Lung (tissue), 12 donors: Measurements from ENCODE around the gene GZMH. TPM values are rescaled to one million over a fixed set of nuclear protein-coding genes. Genes with fewer than 3 reads are reported as not detected.
A peak's percentile ranks its signal among the peaks of the same experiment; 100 is the strongest.

Source experiments
- ATAC-seq: fragments of 200-7000 bp; cut with Tn5 transposase; one replicate; pipeline ENCODE4 v1.9.1; 2020; ENCODE audit warnings: moderate number of reproducible peaks; ENCODE audit not compliant: insufficient read depth, low FRiP score
- DNase-seq, 3 donors: peaks; one replicate each; pipeline ENCODE4 v3.0.0-alpha.2; 2013 to 2017
- H3K27ac ChIP-seq, 2 donors: one replicate each; pipeline ENCODE4 v1.5.1; 2013; ENCODE audit warnings: mild to moderate bottlenecking in 2 of 2, moderate library complexity in 2 of 2, control low read depth in 1 of 2, inconsistent platforms in 1 of 2, low read depth in 1 of 2, low read length in 1 of 2
- H3K27me3 ChIP-seq, 3 donors: one replicate each; pipeline ENCODE4 v1.5.1; 2013; ENCODE audit warnings: low read length in 2 of 3; ENCODE audit not compliant: control insufficient read depth in 3 of 3, insufficient read depth in 3 of 3
- H3K36me3 ChIP-seq, 4 donors: one replicate each; pipeline ENCODE4 v1.5.1; 2013; ENCODE audit warnings: low read length in 4 of 4, mild to moderate bottlenecking in 1 of 4, moderate library complexity in 1 of 4; ENCODE audit not compliant: control insufficient read depth in 4 of 4, insufficient read depth in 4 of 4
- H3K4me1 ChIP-seq, 5 donors: one replicate each; pipeline ENCODE4 v1.5.1; 2013; ENCODE audit warnings: low read length in 5 of 5, mild to moderate bottlenecking in 2 of 5, moderate library complexity in 1 of 5; ENCODE audit not compliant: control insufficient read depth in 5 of 5, insufficient read depth in 5 of 5
- H3K4me3 ChIP-seq: one replicate; pipeline ENCODE4 v1.5.1; 2013; ENCODE audit warnings: mild to moderate bottlenecking, control low read depth, moderate library complexity
- H3K9ac ChIP-seq, 2 donors: one replicate each; pipeline ENCODE4 v1.5.1; 2013; ENCODE audit warnings: low read length in 2 of 2, control low read depth in 1 of 2; ENCODE audit not compliant: insufficient read depth in 1 of 2
- H3K9me3 ChIP-seq, 4 donors: one replicate each; pipeline ENCODE4 v1.5.1; 2013; ENCODE audit warnings: low read length in 3 of 4, mild to moderate bottlenecking in 1 of 4, moderate library complexity in 1 of 4; ENCODE audit not compliant: control insufficient read depth in 4 of 4, insufficient read depth in 3 of 4
- WGBS, 2 donors: extraction: QIAGEN DNeasy Blood & Tissue Kit; methylation state at CpG; one replicate each; pipeline ENCODE4 v1.1.7; 2013; 5-methylcytosine and 5-hydroxymethylcytosine counted together
- polyA plus RNA-seq, 2 donors: library from polyadenylated mRNA; stranded (reverse); fragments of 200-250 nt; gene quantifications; one replicate each; pipeline ENCODE4 v1.2.1, GENCODE V29; 2013
- total RNA-seq, 2 donors: library from RNA; depleted of rRNA in 1 of 2; stranded (reverse); fragments of >200 nt in 1 of 2; gene quantifications; one replicate each; pipeline ENCODE4 v1.2.1, GENCODE V29; 2014 to 2021
- TF ChIP-seq, protein P1 (sequence below): IDR thresholded peaks from 2 replicates; pipeline ENCODE4 v1.5.1; 2012; ENCODE audit warnings: mild to moderate bottlenecking; ENCODE audit errors: control extremely low read depth, extremely low read depth
- donor health status: control.
- donor health status: control.
- donor health status: Bipolar disorder and iron deficiency.
- donor health status: healthy.
- donor health status: DM: yes; HTN: yes; CAD: no.

GZMH gene
- total and polyA plus RNA-seq, 4 donors, result 1.2 to 3.1 (median 2.9) TPM; not detected in 1

DNA sequence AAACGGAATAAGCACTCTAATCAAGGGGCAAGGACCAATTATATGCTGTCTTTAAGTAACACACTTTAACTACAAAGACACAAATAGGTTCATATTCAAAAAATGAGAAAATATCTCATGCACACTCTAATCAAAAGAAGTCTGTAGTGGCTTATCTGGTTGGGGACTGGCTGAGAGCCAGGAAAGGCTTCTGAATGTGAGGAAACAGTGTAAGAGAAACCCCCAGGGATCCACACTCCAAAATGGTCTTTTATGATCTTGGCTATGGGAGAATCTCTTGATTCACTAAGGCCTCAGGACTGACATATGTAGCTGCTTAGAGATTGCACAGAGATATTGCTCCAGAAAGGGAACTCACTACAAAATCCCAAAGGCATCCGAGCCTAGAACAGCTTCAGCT, 43.7 kb downstream of the GZMH start:
- TF ChIP-seq, protein P1, sequence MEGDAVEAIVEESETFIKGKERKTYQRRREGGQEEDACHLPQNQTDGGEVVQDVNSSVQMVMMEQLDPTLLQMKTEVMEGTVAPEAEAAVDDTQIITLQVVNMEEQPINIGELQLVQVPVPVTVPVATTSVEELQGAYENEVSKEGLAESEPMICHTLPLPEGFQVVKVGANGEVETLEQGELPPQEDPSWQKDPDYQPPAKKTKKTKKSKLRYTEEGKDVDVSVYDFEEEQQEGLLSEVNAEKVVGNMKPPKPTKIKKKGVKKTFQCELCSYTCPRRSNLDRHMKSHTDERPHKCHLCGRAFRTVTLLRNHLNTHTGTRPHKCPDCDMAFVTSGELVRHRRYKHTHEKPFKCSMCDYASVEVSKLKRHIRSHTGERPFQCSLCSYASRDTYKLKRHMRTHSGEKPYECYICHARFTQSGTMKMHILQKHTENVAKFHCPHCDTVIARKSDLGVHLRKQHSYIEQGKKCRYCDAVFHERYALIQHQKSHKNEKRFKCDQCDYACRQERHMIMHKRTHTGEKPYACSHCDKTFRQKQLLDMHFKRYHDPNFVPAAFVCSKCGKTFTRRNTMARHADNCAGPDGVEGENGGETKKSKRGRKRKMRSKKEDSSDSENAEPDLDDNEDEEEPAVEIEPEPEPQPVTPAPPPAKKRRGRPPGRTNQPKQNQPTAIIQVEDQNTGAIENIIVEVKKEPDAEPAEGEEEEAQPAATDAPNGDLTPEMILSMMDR, result no peak
- no peak overlapping the region for H3K9ac ChIP-seq
- no peaks in the 10 kb centered on the region for H3K36me3 ChIP-seq
- no peaks in the 10 kb centered on the region for H3K4me1 ChIP-seq
- peaks cover 0 to 19% (median 7%) of the 10 kb centered on the region in 4 donors for H3K9me3 ChIP-seq
- no peaks in the 10 kb centered on the region for H3K27me3 ChIP-seq
- no peak overlapping the region for H3K4me3 ChIP-seq
- H3K27ac ChIP-seq, result no peak overlapping the region
- DNase-seq, result peak in 1 of 3 donors; percentile 5
- 64 to 76% methylated on average over 2 of the region's 2 CpGs for whole genome bisulfite sequencing, 2 donors
- ATAC-seq, result no peak

DNA sequence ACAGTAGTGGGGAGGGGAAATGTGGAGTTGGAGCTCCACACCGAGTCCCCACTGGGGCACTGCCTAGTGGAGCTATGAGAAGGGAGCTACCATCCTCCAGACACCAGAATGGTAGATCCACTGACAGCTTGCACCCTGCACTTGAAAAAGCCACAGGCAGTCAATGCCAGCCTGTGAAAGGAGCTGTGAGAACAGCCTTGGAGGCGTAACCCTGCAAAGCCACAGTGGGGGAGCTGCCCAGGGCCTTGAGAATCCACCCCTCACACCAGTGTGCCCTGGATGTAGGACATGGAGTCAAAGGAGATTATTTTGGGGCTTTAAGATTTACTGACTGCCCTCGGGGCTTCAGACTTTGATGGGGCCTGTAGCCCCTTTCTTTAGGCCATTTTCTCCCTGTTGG, 46.0 kb downstream of the GZMH start:
- TF ChIP-seq, protein P1, result no peak
- Histone ChIP-seq H3K9ac (no peak overlapping the region), H3K36me3 (no peaks in the 10 kb centered on the region), H3K4me1 (no peaks in the 10 kb centered on the region), H3K27ac (no peak overlapping the region), H3K4me3 (no peak overlapping the region), H3K27me3 (no peaks in the 10 kb centered on the region), H3K9me3 (peaks cover 0 to 19% (median 7%) of the 10 kb centered on the region in 4 donors)
- 77 to 89% methylated on average over 3 of the region's 3 CpGs for WGBS, 2 donors
- ATAC-seq, result no peak
- DNase-seq, result no peak

- DNase-seq (no peak), ATAC-seq (no peak)
- TF ChIP-seq, protein P1, result no peak
- no peaks in the 10 kb centered on the region for H3K36me3 ChIP-seq
- H3K4me1 ChIP-seq, result no peaks in the 10 kb centered on the region
- peaks cover 0 to 3% (median 1%) of the 10 kb centered on the region in 4 donors for H3K9me3 ChIP-seq
- no peaks in the 10 kb centered on the region for H3K27me3 ChIP-seq
- WGBS, 2 donors, result 66 to 75% methylated on average over 4 of the region's 4 CpGs
- H3K27ac ChIP-seq, result no peak overlapping the region
- no peak overlapping the region for H3K9ac ChIP-seq
- H3K4me3 ChIP-seq, result no peak overlapping the region
Measured at GRCh38 chr14:24556756-24557155, 52.7 kb downstream of the GZMH start.

Other genes starting within 250 kb of the GZMH start
- gene NFATC4, start 241.5 kb downstream of the GZMH start, total RNA-seq, result 10 to 100 TPM; 38.2 to 38.6 TPM
- 10 to 100 TPM; 13.9 to 71.4 TPM for gene NFATC4, start 241.5 kb downstream of the GZMH start, polyA plus RNA-seq
- gene NYNRIN, start 210.7 kb downstream of the GZMH start, total RNA-seq, result 10 to 100 TPM; 16.1 to 49.8 TPM
- 1 to 10 TPM; 2.9 to 4.2 TPM for gene NYNRIN, start 210.7 kb downstream of the GZMH start, polyA plus RNA-seq
- 1 to 10 TPM; 1.7 to 4.9 TPM for gene CBLN3, start 180.0 kb downstream of the GZMH start, total RNA-seq
- 1 to 10 TPM; 1.9 to 2.1 TPM for gene CBLN3, start 180.0 kb downstream of the GZMH start, polyA plus RNA-seq
- gene KHNYN, start 179.7 kb downstream of the GZMH start, total RNA-seq, result 10 to 100 TPM; 48.1 to 60.2 TPM
- gene KHNYN, start 179.7 kb downstream of the GZMH start, polyA plus RNA-seq, result 10 to 100 TPM; 27.0 to 34.1 TPM
- 10 to 100 TPM; 19.5 to 57.1 TPM for gene SDR39U1, start 166.9 kb downstream of the GZMH start, total RNA-seq
- gene SDR39U1, start 166.9 kb downstream of the GZMH start, polyA plus RNA-seq, result 10 to 100 TPM; 48.5 to 63.9 TPM
- under 1 TPM in 1 of 2 donors, not detected in 1; 0.34 TPM for gene CMA1, start 101.4 kb downstream of the GZMH start, total RNA-seq
- gene CMA1, start 101.4 kb downstream of the GZMH start, polyA plus RNA-seq, result not detected
- 1 to 10 TPM in 1 of 2 donors, under 1 TPM in 1; 0.55 to 9.6 TPM for gene CTSG, start 33.4 kb downstream of the GZMH start, total RNA-seq
- 1 to 10 TPM in 1 of 2 donors, under 1 TPM in 1; 0.65 to 6.3 TPM for gene CTSG, start 33.4 kb downstream of the GZMH start, polyA plus RNA-seq
- gene GZMB, start 24.5 kb upstream of the GZMH start, total RNA-seq, result 1 to 10 TPM; 2.2 to 5.1 TPM
- 10 to 100 TPM in 1 of 2 donors, 1 to 10 TPM in 1; 6.0 to 15.7 TPM for gene GZMB, start 24.5 kb upstream of the GZMH start, polyA plus RNA-seq